Loucy (cell line): ENCODE data around the gene TTC16.

Experiments used
- H2AFZ ChIP-seq: fragments of 200-600 bp; sonication (generic); 2 replicates; pipeline ENCODE4 v1.6.0; 2016; ENCODE audit warnings: antibody characterized with exemption, mild to moderate bottlenecking, low read length, moderate library complexity
- H3F3A ChIP-seq: fragments of 200-600 bp; 2 replicates; pipeline ENCODE4 v1.6.0; 2016; ENCODE audit warnings: antibody characterized with exemption, low read depth, mild to moderate bottlenecking
- H3K27me3 ChIP-seq: fragments of 200-600 bp; sonication (generic); 2 replicates; pipeline ENCODE4 v1.6.1; 2014; ENCODE audit warnings: low read length, mild to moderate bottlenecking; ENCODE audit not compliant: insufficient read depth, poor library complexity, severe bottlenecking
- H3K36me3 ChIP-seq: fragments of 200-600 bp; sonication (generic); 2 replicates; pipeline ENCODE4 v1.6.1; 2016; ENCODE audit warnings: low read length; ENCODE audit not compliant: insufficient read depth
- H3K4me1 ChIP-seq: fragments of 200-600 bp; sonication (generic); 2 replicates; pipeline ENCODE4 v1.5.1; 2014; ENCODE audit warnings: low read length, mild to moderate bottlenecking; ENCODE audit not compliant: insufficient read depth, poor library complexity, severe bottlenecking
- H3K4me2 ChIP-seq: fragments of 200-600 bp; sonication (generic); 2 replicates; pipeline ENCODE4 v1.6.0; 2014; ENCODE audit warnings: antibody characterized with exemption, low read length, low read depth, mild to moderate bottlenecking; ENCODE audit not compliant: poor library complexity, severe bottlenecking
- H3K4me3 ChIP-seq: fragments of 200-600 bp; sonication (generic); 2 replicates; pipeline ENCODE4 v1.5.1; 2014; ENCODE audit warnings: low read length, mild to moderate bottlenecking, mixed read lengths; ENCODE audit not compliant: poor library complexity, severe bottlenecking
- H3K79me2 ChIP-seq: fragments of 200-600 bp; sonication (generic); 2 replicates; pipeline ENCODE4 v1.6.1; 2014; ENCODE audit warnings: low read length; ENCODE audit not compliant: insufficient read depth
- H3K9ac ChIP-seq: fragments of 200-600 bp; sonication (generic); 2 replicates; pipeline ENCODE4 v1.6.0; 2014; ENCODE audit warnings: mild to moderate bottlenecking, low read depth, low read length, moderate library complexity; ENCODE audit not compliant: poor library complexity, severe bottlenecking
- H3K9me2 ChIP-seq: fragments of 200-600 bp; sonication (generic); replicated peaks from 2 replicates; pipeline ENCODE4 v1.6.1; 2016; ENCODE audit warnings: low read depth, low read length, mixed read lengths
- H3K9me3 ChIP-seq: fragments of 200-600 bp; sonication (generic); 2 replicates; pipeline ENCODE4 v1.6.1; 2014; ENCODE audit warnings: mild to moderate bottlenecking, antibody characterized with exemption, low read length, low read depth; ENCODE audit not compliant: insufficient read depth
- H4K20me1 ChIP-seq: fragments of 200-600 bp; sonication (generic); 2 replicates; pipeline ENCODE4 v1.6.0; 2014; ENCODE audit warnings: antibody characterized with exemption, low read length, mild to moderate bottlenecking; ENCODE audit not compliant: insufficient read depth, poor library complexity, severe bottlenecking
- CTCF ChIP-seq: fragments of 200-600 bp; sonication (generic); conservative IDR thresholded peaks from 2 replicates; pipeline ENCODE4 v1.5.1; 2014; ENCODE audit warnings: mild to moderate bottlenecking, antibody characterized with exemption, low read length
- EZH2phosphoT487 ChIP-seq: fragments of 200-600 bp; IDR thresholded peaks from 2 replicates; pipeline ENCODE4 v1.6.1; 2018; ENCODE audit warnings: antibody characterized with exemption, mild to moderate bottlenecking, moderate library complexity, borderline replicate concordance

The TTC16 gene

GRCh38 chr9:127769101-127769500 lies 53.2 kb downstream of the TTC16 start:
- H3K4me2 ChIP-seq: peak overlapping the region; percentile 57
- no peaks in the 10 kb centered on the region for H3K9me3 ChIP-seq
- TF ChIP-seq CTCF (no peak), EZH2phosphoT487 (no peak)
- H3K36me3 ChIP-seq: peaks cover 42% of the 10 kb centered on the region; the same call in 1 of the 2 replicates
- H3K4me1 ChIP-seq: peaks cover 55% of the 10 kb centered on the region
- no peaks in the 10 kb centered on the region for H3K9me2 ChIP-seq
- peaks cover 6% of the 10 kb centered on the region for H3F3A ChIP-seq
- H2AFZ ChIP-seq: no peak overlapping the region
- H4K20me1 ChIP-seq: peaks cover 54% of the 10 kb centered on the region
- peak overlapping the region; percentile 52 for H3K9ac ChIP-seq
- no peak overlapping the region for H3K4me3 ChIP-seq
- H3K79me2 ChIP-seq: peaks cover 87% of the 10 kb centered on the region
- H3K27me3 ChIP-seq: no peaks in the 10 kb centered on the region

GRCh38 chr9:127769929-127770582 lies 54.2 kb downstream of the TTC16 start:
- Histone ChIP-seq H4K20me1 (peaks cover 61% of the 10 kb centered on the region), H3K9me2 (no peaks in the 10 kb centered on the region), H3K9ac (peak overlapping the region; percentile 51), H3K79me2 (peaks cover 90% of the 10 kb centered on the region), H3K4me3 (peak overlapping the region; percentile 68), H3K9me3 (no peaks in the 10 kb centered on the region), H3K36me3 (peaks cover 45% of the 10 kb centered on the region; the same call in 1 of the 2 replicates), H2AFZ (no peak overlapping the region), H3K4me2 (peak overlapping the region; percentile 79), H3K4me1 (peaks cover 64% of the 10 kb centered on the region), H3K27me3 (no peaks in the 10 kb centered on the region), H3F3A (peaks cover 6% of the 10 kb centered on the region)
- TF ChIP-seq EZH2phosphoT487 (no peak), CTCF (peak; percentile 21; the same call in 1 of the 2 replicates)

- Histone ChIP-seq H3K4me3 (peak overlapping the region; percentile 68), H4K20me1 (peaks cover 61% of the 10 kb centered on the region), H3F3A (peaks cover 6% of the 10 kb centered on the region), H3K79me2 (peaks cover 90% of the 10 kb centered on the region), H3K9me3 (no peaks in the 10 kb centered on the region), H3K9me2 (no peaks in the 10 kb centered on the region), H3K4me2 (peak overlapping the region; percentile 79), H3K27me3 (no peaks in the 10 kb centered on the region), H2AFZ (no peak overlapping the region), H3K36me3 (peaks cover 42% of the 10 kb centered on the region; the same call in 1 of the 2 replicates), H3K9ac (peak overlapping the region; percentile 51), H3K4me1 (peaks cover 65% of the 10 kb centered on the region)
- TF ChIP-seq CTCF: no peak
- no peak for TF ChIP-seq EZH2phosphoT487
Observed at GRCh38 chr9:127770583-127770904, 54.7 kb downstream of the TTC16 start.
